ENCODE measurements around the gene WFDC5. TPM values are rescaled to one million over a fixed set of nuclear protein-coding genes. Genes with fewer than 3 reads are reported as not detected.

WFDC5 gene, protein sequence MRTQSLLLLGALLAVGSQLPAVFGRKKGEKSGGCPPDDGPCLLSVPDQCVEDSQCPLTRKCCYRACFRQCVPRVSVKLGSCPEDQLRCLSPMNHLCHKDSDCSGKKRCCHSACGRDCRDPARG
- not detected for total RNA-seq
- polyA plus RNA-seq, result not detected

DNA sequence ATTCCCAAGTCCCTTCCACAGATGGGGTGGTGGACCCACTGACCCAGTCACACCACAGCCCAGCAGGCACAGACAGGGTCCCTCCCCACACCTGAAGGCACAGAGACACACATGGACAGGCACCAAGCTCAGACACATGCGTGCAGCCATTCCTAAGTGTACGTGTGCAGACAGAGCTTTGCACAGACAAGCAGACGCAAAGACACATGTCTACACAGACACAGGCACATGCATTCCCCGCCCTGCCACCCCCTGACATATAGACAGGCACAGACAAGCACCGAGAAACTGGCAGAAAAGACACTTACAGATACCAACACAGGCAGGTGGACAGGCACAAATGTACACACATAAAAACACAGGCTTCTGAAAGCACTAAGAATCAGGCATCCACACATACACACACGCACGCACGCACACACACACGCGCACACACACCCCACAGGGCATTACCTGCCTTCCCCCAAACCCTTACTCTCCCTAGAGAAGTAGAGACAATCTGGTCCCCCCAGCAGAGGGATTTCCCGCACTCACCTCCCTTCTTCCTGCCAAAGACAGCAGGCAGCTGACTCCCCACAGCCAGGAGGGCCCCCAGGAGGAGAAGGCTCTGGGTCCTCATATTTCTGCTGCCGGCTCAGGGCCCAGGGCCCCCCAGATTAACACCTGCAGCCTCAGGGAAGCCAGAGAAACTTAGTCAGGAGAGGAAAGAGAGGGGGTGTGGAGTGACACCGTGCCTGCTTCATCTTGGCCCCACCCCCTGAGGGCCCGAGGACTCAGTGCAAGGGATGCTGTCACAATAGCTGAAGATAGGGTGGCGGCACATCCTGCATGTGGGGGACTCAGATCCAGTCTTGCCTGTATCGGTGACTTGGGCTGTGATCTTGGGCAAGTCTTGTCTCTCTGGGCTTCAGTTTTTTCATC is at the start of gene WFDC5:
Gene WFDC5, minus strand, starts transcription at position 710 of the 921 bp plus-strand sequence. Its CDS starts 91 bp downstream, at position 619.
- Histone ChIP-seq H3K4me1 (ENCODE audit: control insufficient read depth in 4 of 4, insufficient read depth in 4 of 4, low read length in 3 of 4) (no peaks in the 10 kb centered on the region), H3K9me3 (ENCODE audit: control insufficient read depth in 4 of 4, low read length in 3 of 4) (no peaks in the 10 kb centered on the region), H3K4me3 (ENCODE audit: low read depth in 1 of 3, low read length in 3 of 3) (no peak within 1 kb of the TSS), H3K27me3 (ENCODE audit: control insufficient read depth in 4 of 4, insufficient read depth in 4 of 4, low read length in 3 of 4) (peaks cover 0 to 4% (median 0%) of the 10 kb centered on the region in 4 donors), H3K36me3 (ENCODE audit: control insufficient read depth in 4 of 4, insufficient read depth in 3 of 4, low read depth in 1 of 4, low read length in 3 of 4) (no peaks in the 10 kb centered on the region), H3K9ac (ENCODE audit: low read depth in 1 of 2, low read length in 2 of 2) (no peak within 1 kb of the TSS), H3K27ac (ENCODE audit: low read depth in 1 of 2, low read length in 2 of 2) (no peak within 1 kb of the TSS)
- TF ChIP-seq, protein P1, sequence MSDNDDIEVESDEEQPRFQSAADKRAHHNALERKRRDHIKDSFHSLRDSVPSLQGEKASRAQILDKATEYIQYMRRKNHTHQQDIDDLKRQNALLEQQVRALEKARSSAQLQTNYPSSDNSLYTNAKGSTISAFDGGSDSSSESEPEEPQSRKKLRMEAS (IDR thresholded peaks at IDR 0.05), result no peak
- no peak for TF ChIP-seq FOXA2 (IDR thresholded peaks at IDR 0.05)
- TF ChIP-seq, protein P2, sequence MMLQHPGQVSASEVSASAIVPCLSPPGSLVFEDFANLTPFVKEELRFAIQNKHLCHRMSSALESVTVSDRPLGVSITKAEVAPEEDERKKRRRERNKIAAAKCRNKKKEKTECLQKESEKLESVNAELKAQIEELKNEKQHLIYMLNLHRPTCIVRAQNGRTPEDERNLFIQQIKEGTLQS (IDR thresholded peaks at IDR 0.05), result no peak
- no peak for TF ChIP-seq HNF4G (IDR thresholded peaks at IDR 0.05)
- TF ChIP-seq, protein P3, sequence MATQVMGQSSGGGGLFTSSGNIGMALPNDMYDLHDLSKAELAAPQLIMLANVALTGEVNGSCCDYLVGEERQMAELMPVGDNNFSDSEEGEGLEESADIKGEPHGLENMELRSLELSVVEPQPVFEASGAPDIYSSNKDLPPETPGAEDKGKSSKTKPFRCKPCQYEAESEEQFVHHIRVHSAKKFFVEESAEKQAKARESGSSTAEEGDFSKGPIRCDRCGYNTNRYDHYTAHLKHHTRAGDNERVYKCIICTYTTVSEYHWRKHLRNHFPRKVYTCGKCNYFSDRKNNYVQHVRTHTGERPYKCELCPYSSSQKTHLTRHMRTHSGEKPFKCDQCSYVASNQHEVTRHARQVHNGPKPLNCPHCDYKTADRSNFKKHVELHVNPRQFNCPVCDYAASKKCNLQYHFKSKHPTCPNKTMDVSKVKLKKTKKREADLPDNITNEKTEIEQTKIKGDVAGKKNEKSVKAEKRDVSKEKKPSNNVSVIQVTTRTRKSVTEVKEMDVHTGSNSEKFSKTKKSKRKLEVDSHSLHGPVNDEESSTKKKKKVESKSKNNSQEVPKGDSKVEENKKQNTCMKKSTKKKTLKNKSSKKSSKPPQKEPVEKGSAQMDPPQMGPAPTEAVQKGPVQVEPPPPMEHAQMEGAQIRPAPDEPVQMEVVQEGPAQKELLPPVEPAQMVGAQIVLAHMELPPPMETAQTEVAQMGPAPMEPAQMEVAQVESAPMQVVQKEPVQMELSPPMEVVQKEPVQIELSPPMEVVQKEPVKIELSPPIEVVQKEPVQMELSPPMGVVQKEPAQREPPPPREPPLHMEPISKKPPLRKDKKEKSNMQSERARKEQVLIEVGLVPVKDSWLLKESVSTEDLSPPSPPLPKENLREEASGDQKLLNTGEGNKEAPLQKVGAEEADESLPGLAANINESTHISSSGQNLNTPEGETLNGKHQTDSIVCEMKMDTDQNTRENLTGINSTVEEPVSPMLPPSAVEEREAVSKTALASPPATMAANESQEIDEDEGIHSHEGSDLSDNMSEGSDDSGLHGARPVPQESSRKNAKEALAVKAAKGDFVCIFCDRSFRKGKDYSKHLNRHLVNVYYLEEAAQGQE (IDR thresholded peaks at IDR 0.05), result no peak
- TF ChIP-seq JUND (IDR thresholded peaks at IDR 0.05), result no peak
- TF ChIP-seq, protein P4, sequence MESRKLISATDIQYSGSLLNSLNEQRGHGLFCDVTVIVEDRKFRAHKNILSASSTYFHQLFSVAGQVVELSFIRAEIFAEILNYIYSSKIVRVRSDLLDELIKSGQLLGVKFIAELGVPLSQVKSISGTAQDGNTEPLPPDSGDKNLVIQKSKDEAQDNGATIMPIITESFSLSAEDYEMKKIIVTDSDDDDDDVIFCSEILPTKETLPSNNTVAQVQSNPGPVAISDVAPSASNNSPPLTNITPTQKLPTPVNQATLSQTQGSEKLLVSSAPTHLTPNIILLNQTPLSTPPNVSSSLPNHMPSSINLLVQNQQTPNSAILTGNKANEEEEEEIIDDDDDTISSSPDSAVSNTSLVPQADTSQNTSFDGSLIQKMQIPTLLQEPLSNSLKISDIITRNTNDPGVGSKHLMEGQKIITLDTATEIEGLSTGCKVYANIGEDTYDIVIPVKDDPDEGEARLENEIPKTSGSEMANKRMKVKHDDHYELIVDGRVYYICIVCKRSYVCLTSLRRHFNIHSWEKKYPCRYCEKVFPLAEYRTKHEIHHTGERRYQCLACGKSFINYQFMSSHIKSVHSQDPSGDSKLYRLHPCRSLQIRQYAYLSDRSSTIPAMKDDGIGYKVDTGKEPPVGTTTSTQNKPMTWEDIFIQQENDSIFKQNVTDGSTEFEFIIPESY (IDR thresholded peaks at IDR 0.05), result no peak
- TF ChIP-seq SP1 (IDR thresholded peaks at IDR 0.05), result no peak
- TF ChIP-seq TAF1 (conservative IDR thresholded peaks at IDR 0.05), result no peak
- TF ChIP-seq, protein P5, sequence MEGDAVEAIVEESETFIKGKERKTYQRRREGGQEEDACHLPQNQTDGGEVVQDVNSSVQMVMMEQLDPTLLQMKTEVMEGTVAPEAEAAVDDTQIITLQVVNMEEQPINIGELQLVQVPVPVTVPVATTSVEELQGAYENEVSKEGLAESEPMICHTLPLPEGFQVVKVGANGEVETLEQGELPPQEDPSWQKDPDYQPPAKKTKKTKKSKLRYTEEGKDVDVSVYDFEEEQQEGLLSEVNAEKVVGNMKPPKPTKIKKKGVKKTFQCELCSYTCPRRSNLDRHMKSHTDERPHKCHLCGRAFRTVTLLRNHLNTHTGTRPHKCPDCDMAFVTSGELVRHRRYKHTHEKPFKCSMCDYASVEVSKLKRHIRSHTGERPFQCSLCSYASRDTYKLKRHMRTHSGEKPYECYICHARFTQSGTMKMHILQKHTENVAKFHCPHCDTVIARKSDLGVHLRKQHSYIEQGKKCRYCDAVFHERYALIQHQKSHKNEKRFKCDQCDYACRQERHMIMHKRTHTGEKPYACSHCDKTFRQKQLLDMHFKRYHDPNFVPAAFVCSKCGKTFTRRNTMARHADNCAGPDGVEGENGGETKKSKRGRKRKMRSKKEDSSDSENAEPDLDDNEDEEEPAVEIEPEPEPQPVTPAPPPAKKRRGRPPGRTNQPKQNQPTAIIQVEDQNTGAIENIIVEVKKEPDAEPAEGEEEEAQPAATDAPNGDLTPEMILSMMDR (IDR thresholded peaks at IDR 0.05; ENCODE audit: low read depth, low read length, missing input control), result no peak
- TF ChIP-seq HNF4A (conservative IDR thresholded peaks at IDR 0.05), result no peak
- no peak for TF ChIP-seq EGR1 (IDR thresholded peaks at IDR 0.05; ENCODE audit: low read depth in 2 of 2)
- TF ChIP-seq YY1 (IDR thresholded peaks at IDR 0.05), result no peak
- no peak for TF ChIP-seq RXRA (IDR thresholded peaks at IDR 0.05)
- TF ChIP-seq RAD21 (IDR thresholded peaks at IDR 0.05), result no peak
- WGBS, result 51% methylated on average over 16 of the region's 16 CpGs
- no peak for DNase-seq (ENCODE audit: low spot score)
